Activated T-cell treated with anti-CD3 and anti-CD28 coated beads, Interleukin-2, amount 50 U/mL, for 72 hours (primary cell): ENCODE measurements around the gene SDK1. TPM values are rescaled to one million over a fixed set of nuclear protein-coding genes. Genes with fewer than 3 reads are reported as not detected.

Experiments
- ATAC-seq, 2 donors: fragments of 150-1000 bp; cut with Tn5 transposase; replicated peaks in 1 of 2; 2 replicates each; pipeline ENCODE4 v1.10.0; 2021; ENCODE audit warnings: moderate library complexity in 2 of 2, mild to moderate bottlenecking in 1 of 2
- DNase-seq, 2 donors: peaks; one replicate each; pipeline ENCODE4 v3.0.0; 2021 to 2022; ENCODE audit warnings: mixed read lengths in 1 of 2
- H3K27ac Mint-ChIP-seq: one replicate; pipeline ENCODE4 v1.8.0; 2022; ENCODE audit warnings: mild to moderate bottlenecking, moderate library complexity, mixed read lengths
- H3K27me3 Mint-ChIP-seq: one replicate; pipeline ENCODE4 v1.8.0; 2022; ENCODE audit warnings: low read depth, mixed read lengths
- H3K36me3 Mint-ChIP-seq, 2 donors: one replicate each; pipeline ENCODE4 v1.8.0; 2022; ENCODE audit warnings: mixed read lengths in 2 of 2, mild to moderate bottlenecking in 1 of 2; ENCODE audit not compliant: insufficient read depth in 2 of 2
- H3K4me1 Mint-ChIP-seq: one replicate; pipeline ENCODE4 v1.8.0; 2022; ENCODE audit warnings: low read depth, mixed read lengths
- H3K4me3 Mint-ChIP-seq, 2 donors: one replicate each; pipeline ENCODE4 v1.8.0; 2022; ENCODE audit warnings: mild to moderate bottlenecking in 2 of 2, mixed read lengths in 2 of 2, moderate library complexity in 2 of 2
- H3K9me3 Mint-ChIP-seq, 2 donors: one replicate each; pipeline ENCODE4 v1.8.0; 2022; ENCODE audit warnings: mixed read lengths in 2 of 2
- total RNA-seq, 2 donors: library from RNA; stranded (reverse); gene quantifications; one replicate each; pipeline ENCODE4 v1.2.3, GENCODE V29; 2022

SDK1 gene
- total RNA-seq, 2 donors from 2014 or later: 6.1 to 6.3 TPM

DNA sequence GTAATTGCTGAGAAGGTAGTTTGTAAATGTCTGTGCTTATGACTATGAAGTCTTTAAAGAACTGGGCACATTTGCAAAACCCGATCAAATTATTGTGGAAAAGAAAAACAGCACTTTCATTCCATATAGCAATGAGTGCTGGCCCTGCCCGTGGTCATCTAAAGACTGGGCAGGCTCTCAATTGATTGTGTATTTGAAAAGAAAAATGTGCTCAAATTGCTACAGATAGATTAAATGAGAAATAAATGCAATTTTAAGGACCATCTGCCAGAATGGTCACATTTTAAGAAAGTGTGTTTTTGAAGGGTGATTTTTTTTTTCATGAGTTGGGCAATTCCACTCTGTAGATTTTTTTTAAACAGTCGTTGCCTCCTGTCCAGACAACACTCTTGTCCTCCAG is 672.2 kb downstream of the SDK1 start:
- no peak overlapping the region for H3K4me3 Mint-ChIP-seq
- no peaks in the 10 kb centered on the region for H3K27me3 Mint-ChIP-seq

DNA sequence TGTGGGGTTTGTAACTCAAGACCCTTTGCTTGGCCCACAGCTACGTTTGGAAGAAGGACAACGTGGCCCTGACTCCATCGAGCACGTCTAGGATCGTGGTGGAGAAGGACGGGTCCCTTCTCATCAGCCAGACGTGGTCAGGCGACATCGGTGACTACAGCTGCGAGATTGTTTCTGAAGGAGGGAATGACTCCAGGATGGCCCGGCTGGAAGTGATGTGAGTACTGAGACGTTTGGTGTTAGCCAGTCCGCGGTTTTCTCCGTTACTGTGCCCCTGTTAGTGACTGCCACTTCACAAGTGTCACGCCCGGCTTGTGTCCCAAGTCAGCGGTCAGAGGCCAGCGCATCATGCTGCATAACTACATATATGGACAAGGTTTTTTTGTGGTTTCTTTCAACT is 673.3 kb downstream of the SDK1 start:
- H3K27me3 Mint-ChIP-seq: no peaks in the 10 kb centered on the region
- DNase-seq (no peak), ATAC-seq (no peak)
- no peak overlapping the region for H3K4me3 Mint-ChIP-seq
- H3K9me3 Mint-ChIP-seq: no peaks in the 10 kb centered on the region
- H3K36me3 Mint-ChIP-seq: no peaks in the 10 kb centered on the region
- no peak overlapping the region for H3K27ac Mint-ChIP-seq
- no peaks in the 10 kb centered on the region for H3K4me1 Mint-ChIP-seq

More for the DNA sequence above, 672.2 kb downstream of the SDK1 start:
- Mint-ChIP-seq H3K27ac (no peak overlapping the region), H3K9me3 (no peaks in the 10 kb centered on the region), H3K36me3 (no peaks in the 10 kb centered on the region), H3K4me1 (no peaks in the 10 kb centered on the region)
- DNase-seq (no peak), ATAC-seq (no peak)

DNA sequence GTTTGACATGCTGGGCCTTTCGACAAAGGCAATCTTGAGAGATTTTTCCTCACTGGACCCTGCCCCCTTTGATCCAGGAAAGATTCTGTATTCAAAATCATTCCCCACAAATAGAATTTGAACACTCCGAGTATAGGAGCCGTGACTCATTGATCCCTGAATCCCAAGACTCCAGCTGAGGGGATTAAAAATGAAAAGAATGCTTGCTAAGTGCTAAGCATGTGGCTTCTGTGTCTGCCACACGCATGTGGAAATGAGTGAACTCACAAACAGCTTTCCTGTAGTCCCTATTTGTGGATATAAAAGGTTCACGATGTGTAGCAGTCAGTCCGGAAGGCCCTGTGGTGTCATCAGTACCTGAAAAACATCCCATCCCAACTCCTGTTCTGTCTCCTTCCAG is 674.3 kb downstream of the SDK1 start:
- DNase-seq (no peak), ATAC-seq (no peak)
- no peak overlapping the region for H3K4me3 Mint-ChIP-seq
- H3K27me3 Mint-ChIP-seq: no peaks in the 10 kb centered on the region
- H3K4me1 Mint-ChIP-seq: no peaks in the 10 kb centered on the region
- no peaks in the 10 kb centered on the region for H3K9me3 Mint-ChIP-seq
- no peaks in the 10 kb centered on the region for H3K36me3 Mint-ChIP-seq
- H3K27ac Mint-ChIP-seq: no peak overlapping the region

DNA sequence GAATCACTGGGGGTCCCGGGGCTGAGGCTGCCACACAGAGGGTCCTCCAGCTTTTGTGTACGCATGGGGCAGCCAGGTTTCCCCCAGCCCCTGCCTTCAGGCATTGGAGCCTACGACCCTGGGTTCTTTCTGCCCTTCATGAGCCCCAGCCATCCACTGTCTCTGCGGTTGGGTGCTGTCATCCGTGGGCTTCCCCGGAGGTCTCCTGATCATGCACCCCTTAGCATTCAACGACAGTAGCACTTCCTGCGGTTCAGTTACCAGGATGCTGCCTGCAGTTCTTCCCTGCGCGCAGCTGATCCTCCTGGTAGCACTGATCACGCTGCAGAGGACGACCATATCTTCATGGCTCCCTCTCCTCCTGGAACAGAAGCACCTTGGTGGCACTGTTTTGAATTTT is 676.3 kb downstream of the SDK1 start:
- Mint-ChIP-seq H3K9me3 (no peaks in the 10 kb centered on the region), H3K36me3 (no peaks in the 10 kb centered on the region), H3K4me1 (no peaks in the 10 kb centered on the region), H3K27ac (no peak overlapping the region), H3K4me3 (no peak overlapping the region), H3K27me3 (no peaks in the 10 kb centered on the region)
- ATAC-seq (no peak), DNase-seq (no peak)

DNA sequence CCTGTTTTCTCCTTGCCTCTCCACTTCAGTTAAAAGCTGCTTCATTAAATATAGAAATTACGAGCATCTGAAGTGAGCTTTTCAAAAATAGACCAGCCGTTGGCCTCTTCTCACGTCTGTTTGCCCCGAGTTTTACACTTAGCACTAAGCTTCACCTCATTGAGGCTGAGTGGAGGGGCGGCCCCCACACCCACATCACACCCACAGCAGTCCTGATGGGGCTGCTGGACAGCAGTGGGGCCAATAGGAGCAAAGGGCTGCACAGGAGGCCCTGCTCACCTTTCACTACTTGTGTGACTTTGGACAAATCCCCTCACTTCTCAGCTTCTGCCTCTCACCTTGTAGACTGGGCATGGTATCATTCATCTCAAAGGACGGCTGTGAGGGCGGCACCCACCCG is 677.8 kb downstream of the SDK1 start:
- DNase-seq (no peak), ATAC-seq (no peak)
- Mint-ChIP-seq H3K4me1 (no peaks in the 10 kb centered on the region), H3K27me3 (no peaks in the 10 kb centered on the region), H3K9me3 (no peaks in the 10 kb centered on the region), H3K27ac (no peak overlapping the region), H3K36me3 (no peaks in the 10 kb centered on the region), H3K4me3 (no peak overlapping the region)

DNA sequence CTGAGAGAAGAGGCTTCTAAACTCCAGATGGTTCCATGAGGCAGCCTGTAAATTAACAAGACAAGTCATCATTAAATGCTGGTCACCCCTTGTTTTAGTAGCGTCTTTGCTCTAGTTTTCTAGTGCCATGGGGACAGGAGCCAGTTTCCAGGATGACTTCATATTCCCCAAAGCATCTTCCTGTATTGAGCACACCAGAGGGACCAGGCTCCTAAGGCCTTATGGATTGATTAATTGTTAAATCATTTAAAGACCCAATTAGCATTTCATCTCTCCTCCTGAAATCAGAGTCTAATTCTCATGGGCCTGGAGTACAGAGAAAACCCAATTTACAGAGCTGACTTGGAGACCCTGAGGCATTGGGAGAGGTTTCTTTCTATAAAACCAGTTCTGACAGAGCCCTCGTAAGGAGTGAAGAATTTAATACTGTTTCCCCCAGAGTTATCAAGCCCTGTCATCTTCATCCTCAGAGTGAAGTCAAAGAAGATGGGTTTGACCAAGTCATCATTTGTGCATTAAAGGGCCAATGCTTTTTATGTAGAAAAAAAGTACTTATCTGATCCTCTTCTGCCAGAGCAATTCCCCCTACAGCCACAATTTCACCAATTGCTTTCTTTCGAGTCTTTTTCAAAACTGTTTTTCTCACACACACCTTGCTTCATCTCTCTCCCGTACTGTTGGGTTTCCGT is 678.7 kb downstream of the SDK1 start:
- DNase-seq (no peak), ATAC-seq (no peak)
- Mint-ChIP-seq H3K4me3 (no peak overlapping the region), H3K36me3 (no peaks in the 10 kb centered on the region), H3K27me3 (no peaks in the 10 kb centered on the region), H3K4me1 (no peaks in the 10 kb centered on the region), H3K9me3 (no peaks in the 10 kb centered on the region), H3K27ac (no peak overlapping the region)

DNA sequence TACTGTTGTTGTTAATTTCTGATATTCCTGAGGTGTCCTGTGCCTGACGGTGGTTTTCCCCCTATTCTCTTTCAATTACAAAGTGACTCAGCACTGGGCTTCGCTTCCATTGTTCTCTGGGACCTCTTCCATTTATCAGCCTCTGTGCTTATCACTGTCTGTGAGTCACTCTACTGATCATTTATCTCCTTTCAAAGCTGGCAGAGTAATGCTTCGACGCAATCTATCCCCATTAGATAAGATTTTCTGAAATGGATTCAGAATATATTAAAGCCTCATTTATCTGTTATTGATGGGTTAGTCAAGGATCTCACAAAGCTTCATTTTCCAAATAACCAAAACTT is 679.2 kb downstream of the SDK1 start:
- no peak for DNase-seq
- Mint-ChIP-seq H3K4me1 (no peaks in the 10 kb centered on the region), H3K9me3 (no peaks in the 10 kb centered on the region), H3K27me3 (no peaks in the 10 kb centered on the region), H3K36me3 (no peaks in the 10 kb centered on the region), H3K27ac (no peak overlapping the region), H3K4me3 (no peak overlapping the region)
- ATAC-seq: no peak

DNA sequence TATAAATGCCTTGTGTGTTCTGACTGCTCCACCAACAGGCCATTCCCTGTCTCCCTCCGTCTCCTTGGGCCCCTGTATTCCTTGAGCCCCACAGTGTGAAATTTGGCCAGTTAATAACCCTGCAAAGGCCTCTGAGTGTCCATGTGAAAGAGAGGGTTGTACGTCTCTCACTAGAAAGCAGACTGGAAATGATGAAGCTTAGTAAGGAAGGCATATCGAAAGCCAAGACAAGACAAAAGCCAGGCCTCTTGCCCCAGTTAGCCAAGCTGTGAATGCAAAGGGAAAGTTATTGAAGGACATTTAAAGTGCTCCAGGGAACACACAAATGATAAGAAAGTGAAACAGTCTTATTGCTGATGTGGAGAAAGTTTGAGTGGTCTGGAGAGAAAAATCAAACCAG is 680.2 kb downstream of the SDK1 start:
- Mint-ChIP-seq H3K36me3 (no peaks in the 10 kb centered on the region), H3K4me3 (no peak overlapping the region), H3K4me1 (no peaks in the 10 kb centered on the region), H3K27ac (no peak overlapping the region), H3K9me3 (no peaks in the 10 kb centered on the region), H3K27me3 (no peaks in the 10 kb centered on the region)
- ATAC-seq: no peak
- DNase-seq: no peak

DNA sequence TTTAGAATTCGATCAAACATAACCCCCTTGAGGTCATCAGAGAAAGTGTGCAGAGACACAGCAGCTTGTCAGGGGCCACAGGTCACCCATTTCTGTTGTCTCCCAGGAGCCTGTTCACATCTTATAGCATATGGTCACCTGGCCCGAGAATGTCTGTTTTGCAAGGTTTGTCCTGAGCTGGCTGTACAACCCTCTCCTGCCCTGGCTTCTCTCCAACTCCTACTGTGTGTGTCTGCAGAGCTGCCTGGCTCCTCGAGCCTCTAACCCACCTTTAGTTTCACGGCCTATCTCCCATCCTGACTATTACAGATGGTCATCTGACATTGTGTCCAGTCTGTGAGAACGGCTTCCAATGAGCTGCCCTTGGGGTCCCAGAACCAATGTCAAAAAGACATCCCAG is 683.4 kb downstream of the SDK1 start:
- Mint-ChIP-seq H3K4me1 (no peaks in the 10 kb centered on the region), H3K4me3 (no peak overlapping the region), H3K9me3 (no peaks in the 10 kb centered on the region), H3K27me3 (no peaks in the 10 kb centered on the region), H3K27ac (no peak overlapping the region), H3K36me3 (no peaks in the 10 kb centered on the region)
- no peak for DNase-seq
- ATAC-seq: no peak

DNA sequence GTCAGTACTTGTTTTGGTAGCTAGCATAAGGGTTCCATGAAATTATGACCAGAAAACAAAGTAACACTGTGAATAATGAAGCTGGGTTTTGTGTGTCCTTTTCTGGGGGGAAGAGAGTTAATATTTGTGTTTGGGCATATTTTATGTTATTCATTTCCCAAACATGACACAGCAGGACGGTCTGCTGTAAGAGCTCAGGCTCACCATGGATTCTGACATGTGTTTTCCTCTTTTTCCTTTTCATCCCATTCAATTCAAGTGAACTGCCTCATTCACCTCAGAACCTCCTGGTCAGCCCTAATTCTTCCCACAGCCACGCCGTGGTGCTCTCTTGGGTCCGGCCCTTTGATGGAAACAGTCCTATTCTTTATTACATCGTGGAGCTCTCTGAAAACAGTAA is 685.9 kb downstream of the SDK1 start:
- Mint-ChIP-seq H3K27me3 (no peaks in the 10 kb centered on the region), H3K27ac (no peak overlapping the region), H3K4me3 (no peak overlapping the region), H3K9me3 (no peaks in the 10 kb centered on the region), H3K4me1 (no peaks in the 10 kb centered on the region), H3K36me3 (no peaks in the 10 kb centered on the region)
- DNase-seq: no peak
- no peak for ATAC-seq

DNA sequence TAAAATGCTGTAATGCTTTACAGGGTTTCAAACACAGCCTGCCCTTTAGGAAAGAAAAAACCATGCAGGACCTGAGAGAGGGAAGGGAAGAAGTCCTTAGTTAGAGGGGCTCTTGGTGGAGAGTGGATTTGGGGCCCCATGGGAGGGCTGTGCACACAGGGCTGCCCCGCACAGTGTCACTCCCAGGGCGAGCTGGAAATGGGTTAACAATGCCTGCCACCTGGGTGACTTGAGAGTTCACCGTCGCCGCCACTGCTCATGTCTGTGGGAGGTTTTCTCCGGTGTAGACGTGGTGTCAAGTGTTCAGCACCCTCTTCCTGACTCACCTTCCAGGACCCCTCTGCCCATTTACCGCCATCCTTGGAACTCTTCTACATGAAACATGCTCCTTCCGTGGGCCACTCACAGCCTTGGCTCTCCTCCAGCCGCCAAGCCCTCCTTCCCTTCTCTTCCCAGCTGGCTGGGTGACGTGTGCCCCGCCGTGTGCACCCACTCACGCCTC is 686.4 kb downstream of the SDK1 start:
- no peaks in the 10 kb centered on the region for H3K36me3 Mint-ChIP-seq
- DNase-seq (no peak), ATAC-seq (no peak)
- H3K4me3 Mint-ChIP-seq: no peak overlapping the region
- H3K27ac Mint-ChIP-seq: no peak overlapping the region
- no peaks in the 10 kb centered on the region for H3K27me3 Mint-ChIP-seq
- no peaks in the 10 kb centered on the region for H3K9me3 Mint-ChIP-seq
- H3K4me1 Mint-ChIP-seq: no peaks in the 10 kb centered on the region

DNA sequence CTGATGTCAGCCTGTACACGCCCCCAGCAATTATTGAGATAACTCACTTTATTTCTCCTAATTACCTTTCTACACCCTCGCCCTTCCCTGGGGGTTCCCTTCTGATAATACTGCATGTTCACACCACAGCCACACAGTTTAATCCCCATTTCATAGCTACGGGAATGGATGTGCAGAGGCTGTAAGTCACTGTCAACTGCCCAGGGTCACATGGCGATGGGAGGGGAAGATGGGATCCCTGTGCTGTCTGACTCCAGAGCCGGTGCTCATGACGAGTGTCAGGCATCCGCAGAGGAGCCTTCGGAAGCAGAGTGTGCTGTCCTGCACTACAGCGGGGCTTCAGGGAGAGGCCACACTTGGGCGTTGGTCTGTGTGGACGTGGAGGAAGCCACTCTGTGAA is 688.7 kb downstream of the SDK1 start:
- no peaks in the 10 kb centered on the region for H3K36me3 Mint-ChIP-seq
- DNase-seq: no peak
- no peaks in the 10 kb centered on the region for H3K4me1 Mint-ChIP-seq
- no peak for ATAC-seq
- no peak overlapping the region for H3K27ac Mint-ChIP-seq
- H3K9me3 Mint-ChIP-seq: no peaks in the 10 kb centered on the region
- H3K27me3 Mint-ChIP-seq: peaks cover 3% of the 10 kb centered on the region
- no peak overlapping the region for H3K4me3 Mint-ChIP-seq

DNA sequence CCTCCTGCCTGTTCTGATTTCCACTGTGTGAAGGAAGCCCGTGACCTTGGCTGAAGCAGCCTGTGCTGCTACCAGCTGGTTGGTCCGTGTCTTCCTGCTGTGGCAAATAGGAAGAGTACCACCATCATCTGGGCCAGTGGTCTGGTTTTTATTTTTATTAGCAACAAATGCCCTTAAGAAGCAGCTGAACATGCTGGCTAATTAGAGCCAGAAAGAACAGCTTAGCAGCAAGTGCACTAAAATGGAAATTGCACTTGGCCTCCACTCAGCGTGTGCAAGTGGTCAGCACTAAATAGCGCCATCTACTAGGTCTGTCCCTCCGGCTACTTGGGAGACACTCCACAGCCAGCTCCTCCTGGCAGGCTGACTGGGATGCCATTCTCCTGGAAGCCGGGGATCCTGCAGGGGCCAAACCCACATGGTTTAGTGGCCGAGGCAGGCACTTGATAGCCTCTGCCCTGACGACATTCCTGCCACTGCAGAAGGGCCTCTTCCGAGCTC is 690.7 kb downstream of the SDK1 start:
- no peak for ATAC-seq
- H3K9me3 Mint-ChIP-seq: no peaks in the 10 kb centered on the region
- H3K27ac Mint-ChIP-seq: no peak overlapping the region
- peaks cover 6% of the 10 kb centered on the region for H3K27me3 Mint-ChIP-seq
- H3K4me1 Mint-ChIP-seq: no peaks in the 10 kb centered on the region
- no peak for DNase-seq
- H3K4me3 Mint-ChIP-seq: no peak overlapping the region
- H3K36me3 Mint-ChIP-seq: no peaks in the 10 kb centered on the region

DNA sequence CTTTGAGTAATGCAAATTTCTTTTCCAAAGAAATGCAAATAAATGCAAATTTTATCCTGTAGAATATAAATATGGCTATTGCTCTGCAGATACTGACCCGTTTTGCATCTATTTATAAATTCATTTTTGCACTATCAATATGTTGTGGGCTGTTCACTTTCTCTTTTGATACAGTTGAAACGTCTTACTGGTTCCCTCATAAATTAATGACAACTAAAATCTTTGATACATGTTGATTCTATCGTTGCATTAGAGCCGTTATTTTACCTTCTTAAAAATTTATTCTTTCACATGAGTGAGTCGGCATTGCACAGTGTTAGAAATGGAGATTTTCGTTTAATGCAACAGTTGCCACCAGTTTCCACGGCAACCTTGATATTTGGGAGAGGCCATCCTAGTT is 691.8 kb downstream of the SDK1 start:
- Mint-ChIP-seq H3K36me3 (no peaks in the 10 kb centered on the region), H3K4me3 (no peak overlapping the region), H3K27ac (no peak overlapping the region), H3K9me3 (no peaks in the 10 kb centered on the region), H3K27me3 (peaks cover 6% of the 10 kb centered on the region), H3K4me1 (no peaks in the 10 kb centered on the region)
- no peak for DNase-seq
- ATAC-seq: no peak
